LoVo (cell line): ENCODE measurements around the gene KCNMA1.
A peak's percentile ranks its signal among the peaks of the same experiment; 100 is the strongest.
"Not testable (repeated sequence)": the region's sequence is repeated elsewhere in the genome, so short reads cannot be mapped to it uniquely, and the experiment has no call there.

ENCODE experiments used
- DNase-seq: peaks from one replicate; pipeline ENCODE4 v3.0.0-alpha.2; 2016; ENCODE audit warnings: low spot score

Gene KCNMA1

GRCh38 chr10:77392236-77392721, 245.3 kb downstream of the KCNMA1 start:
- no peak for DNase-seq

DNA sequence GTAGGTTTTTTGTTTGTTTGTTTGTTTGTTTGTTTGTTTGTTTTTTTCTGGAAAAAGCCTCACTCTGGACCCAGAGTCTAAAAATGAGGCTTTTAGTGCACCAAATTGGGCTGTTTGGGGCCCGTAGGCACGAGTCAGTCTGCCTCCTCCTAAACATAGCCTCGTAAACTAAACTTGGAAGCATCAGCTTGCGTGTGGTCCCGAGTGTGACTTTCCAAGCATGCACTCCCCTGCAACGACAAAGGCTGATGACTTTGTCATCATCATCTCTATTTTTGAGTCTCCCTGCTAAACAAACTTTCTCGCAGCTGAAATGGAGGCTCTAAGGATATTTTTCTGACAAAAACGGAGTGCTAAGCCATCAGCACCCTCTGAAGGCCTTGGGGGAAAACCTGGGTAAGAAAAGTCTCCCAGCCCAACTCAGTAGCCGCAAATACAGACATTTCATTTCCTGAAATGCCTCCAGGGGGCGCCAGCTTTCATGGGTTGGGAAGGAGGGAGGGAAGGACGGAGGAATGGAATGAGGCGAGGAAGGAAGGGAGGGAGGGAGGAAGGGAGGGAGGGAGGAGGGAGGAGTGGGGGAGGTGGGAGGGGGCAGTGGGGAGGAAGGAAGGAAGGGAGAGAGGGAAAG, 245.9 kb downstream of the KCNMA1 start:
- peak; percentile 14 for DNase-seq

DNA sequence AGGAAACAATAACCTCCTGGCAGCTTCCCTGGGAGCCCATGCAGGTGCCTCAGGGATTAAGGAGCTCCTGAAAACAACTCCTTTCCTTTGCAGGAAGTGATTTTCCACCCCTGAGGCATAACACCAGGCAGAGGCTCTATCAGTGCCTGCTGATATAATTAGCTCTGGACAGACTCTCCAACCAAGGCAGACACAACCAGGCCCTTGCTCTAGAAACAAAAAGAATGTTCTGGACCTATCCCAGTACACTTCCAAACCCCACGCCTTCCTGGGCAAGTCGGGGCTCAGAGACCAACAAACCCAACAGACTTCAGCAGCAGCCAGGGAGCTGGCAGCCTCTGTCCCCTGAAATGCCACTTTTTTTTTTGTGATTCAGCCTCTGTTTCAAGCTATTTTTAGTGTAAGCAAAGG, 247.1 kb downstream of the KCNMA1 start:
- DNase-seq: no peak

DNA sequence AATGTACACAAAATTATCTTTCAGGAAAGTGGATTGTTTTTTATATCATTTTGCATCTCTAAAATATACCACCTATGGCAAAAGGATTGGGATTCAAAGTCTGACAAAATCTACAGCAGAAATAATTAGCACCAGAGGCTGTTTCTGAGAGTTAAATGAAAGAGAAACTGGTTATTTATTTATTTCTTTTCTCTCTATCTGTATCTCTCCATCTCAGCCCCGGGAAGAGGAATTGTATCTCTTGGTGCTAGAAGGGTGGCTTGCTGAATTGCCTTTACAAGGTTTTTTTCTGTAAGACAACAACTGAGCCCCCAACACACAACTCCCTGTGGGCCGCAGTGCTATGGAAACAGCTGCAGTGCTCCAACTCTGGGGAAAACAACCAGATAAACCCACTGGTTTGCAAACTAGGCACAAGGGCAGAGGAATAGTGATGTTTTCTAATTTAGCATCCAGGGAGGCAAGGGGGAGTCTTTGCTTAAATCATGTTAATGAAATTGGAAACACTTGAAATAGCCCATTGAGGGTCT, 249.0 kb downstream of the KCNMA1 start:
- no peak for DNase-seq

DNA sequence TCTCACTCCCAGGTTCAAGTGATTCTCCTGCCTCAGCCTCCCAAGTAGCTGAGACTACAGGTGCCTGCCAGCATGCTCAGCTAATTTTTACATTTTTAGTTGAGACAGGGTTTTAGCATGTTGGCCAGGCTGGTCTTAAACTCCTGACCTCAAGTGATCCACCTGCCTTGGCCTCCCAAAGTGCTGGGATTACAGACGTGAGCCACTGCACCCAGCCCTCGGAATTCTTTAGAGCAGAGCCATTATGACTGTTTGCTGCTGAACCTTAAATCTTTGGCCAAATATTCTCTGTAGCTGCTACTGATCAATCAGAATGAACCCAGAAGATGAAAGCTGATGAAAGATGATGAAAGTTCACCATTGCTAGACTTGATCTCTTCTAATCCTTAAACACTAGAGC, 249.9 kb downstream of the KCNMA1 start:
- not testable (repeated sequence) for DNase-seq

DNA sequence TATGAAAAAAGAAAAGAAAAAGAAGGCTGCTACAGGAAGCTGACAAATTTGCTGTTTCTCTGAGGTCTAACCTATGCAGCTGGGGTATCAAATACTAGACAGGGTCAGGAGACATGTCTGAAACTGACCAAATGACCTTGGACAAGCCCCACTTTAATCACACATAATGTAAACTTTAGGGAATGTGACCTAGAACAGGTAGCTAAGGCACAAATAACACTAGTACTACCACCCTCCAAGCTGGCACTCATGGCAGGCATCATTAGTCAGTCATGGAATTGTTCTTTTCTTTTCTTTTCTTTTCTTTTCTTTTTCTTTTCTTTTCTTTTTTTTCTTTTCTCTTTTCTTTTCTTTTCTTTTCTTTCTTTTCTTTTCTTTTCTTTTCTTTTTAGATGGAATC, 250.4 kb downstream of the KCNMA1 start:
- DNase-seq: no peak

GRCh38 chr10:77386838-77387237, 250.8 kb downstream of the KCNMA1 start:
- DNase-seq: no peak

GRCh38 chr10:77386365-77386764, 251.2 kb downstream of the KCNMA1 start:
- no peak for DNase-seq

DNA sequence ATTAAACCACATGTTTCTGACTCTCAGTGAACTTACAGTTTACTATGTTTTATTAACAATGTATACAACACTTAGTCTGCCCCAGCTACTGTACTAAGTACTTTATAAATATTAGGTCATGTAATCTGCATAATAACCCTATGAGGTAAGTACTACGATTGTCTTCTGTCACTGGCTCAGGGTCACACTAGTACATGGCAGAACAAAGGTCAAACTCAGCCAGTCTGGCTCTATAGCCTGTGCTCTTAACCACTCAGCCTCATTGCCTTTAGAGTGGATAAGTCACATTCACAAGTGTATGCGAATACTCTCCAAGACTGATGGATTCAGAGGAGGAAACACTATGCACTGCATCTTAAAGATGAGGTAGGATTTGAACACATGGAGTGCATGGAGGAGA, 252.3 kb downstream of the KCNMA1 start:
- no peak for DNase-seq

DNA sequence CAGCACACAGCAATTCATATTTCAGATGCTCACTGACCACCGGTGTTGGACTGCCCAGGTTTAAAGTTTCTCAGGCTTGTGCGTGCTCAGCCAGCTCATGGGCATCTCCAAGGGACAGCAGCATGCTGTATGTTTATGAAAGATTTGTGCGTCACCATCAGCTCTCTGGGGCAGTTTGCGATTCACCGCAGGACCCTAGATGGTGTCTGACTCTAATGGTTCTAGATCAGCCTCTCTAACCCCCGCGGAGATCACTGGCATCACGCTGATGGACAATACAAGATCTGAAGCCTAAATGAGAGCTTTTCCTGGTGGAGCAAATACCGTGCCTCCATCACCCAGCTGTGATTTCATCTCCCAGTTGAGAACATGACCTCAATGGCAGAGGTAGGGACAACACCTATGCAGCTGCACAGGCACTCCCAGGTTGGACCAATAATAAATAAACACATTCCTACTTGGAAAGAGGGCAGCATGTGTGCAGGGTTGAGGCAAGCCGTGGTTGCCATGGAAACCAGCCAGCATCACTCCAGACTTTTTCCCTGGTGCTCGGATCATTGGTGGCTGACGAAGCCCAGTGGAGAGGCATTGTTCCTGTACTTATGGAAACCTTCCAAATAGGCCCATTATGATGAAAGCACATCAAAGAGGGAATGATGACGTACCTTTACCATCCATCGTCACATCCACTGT, 253.6 kb downstream of the KCNMA1 start:
- DNase-seq: no peak

DNA sequence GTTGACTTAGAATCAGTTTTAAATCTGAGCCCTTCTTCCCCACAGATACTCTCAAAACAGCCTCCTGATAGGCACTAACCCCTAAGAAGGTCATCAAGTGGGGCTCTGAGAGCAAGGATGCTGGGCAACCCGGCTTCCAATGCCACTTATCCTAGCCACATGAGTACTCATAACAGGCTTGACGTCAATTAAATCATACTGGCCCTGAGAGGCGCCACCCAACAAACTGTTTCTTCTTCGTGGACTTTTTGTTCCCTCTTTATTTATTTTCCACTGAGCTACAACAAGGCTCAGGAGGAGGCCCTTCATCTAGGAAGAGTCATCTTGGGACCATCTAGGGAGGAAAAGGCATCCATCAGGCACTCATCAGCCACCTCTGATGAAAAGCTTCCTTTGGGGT, 255.9 kb downstream of the KCNMA1 start:
- DNase-seq: no peak

- no peak for DNase-seq
These were observed 256.9 kb downstream of the KCNMA1 start for GRCh38 chr10:77380723-77381122.

DNA sequence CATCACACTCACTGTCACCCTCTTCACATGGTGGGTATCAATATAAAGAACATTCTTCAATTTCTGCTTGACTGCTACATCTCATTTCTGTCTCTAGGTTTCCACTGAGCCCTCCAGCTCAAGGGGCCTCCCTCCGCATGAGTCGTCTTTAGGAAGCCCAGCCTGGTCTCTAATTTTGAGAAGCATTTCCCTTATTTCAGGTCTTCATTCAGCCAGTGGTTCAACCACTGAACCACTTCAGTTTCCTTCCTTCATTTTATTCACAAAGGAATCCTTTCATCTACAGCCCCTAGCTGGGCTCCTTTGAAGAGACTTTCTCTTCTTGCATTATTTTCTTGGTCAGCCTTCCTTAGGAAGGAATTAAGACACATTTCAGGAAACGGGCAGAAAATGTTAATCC, 257.4 kb downstream of the KCNMA1 start:
- no peak for DNase-seq

- no peak for DNase-seq
These were observed 258.9 kb downstream of the KCNMA1 start for GRCh38 chr10:77378366-77379349.

GRCh38 chr10:77377678-77378352, 259.8 kb downstream of the KCNMA1 start:
- no peak for DNase-seq

DNA sequence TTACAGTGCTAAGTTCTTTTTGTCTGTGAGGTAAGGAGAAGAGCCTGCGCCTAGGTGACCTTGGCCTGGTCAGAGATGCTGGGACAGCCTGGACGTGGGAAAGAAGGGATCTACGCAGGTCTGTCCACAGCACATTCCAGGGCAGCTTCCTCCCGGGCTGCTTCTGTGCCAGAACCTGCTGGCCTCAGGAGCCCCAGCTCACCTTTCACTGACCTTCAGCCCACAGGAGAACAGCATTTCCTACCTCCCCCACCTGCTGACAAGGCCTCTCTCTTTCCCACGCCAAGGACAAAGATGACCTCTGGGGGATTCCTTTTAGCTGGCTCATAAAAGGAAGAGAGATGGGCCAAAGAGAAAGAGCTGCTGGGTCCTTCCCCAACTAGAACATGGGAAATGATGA, 260.6 kb downstream of the KCNMA1 start:
- DNase-seq: no peak

DNA sequence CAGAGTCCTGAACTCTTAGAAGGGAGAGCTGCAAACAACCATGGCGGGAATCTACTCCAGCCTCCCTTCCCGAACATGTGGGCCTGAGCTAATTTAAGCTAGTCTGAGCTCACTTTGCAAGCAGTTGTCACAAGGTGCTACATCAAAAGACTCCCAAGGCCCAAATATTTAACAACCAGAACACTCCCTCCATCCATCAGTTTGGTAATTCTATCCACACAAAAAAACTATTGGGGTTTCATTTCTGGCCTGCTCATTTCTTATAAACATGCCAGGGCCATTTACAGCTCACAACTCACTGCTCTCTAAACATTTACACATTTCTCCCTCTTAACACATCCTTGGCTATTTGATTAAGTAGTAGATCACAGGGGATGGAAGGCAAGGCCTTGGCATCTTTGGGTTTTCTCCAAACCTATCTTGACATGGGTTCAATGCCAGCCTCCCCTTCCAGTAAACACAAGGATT, 263.4 kb downstream of the KCNMA1 start:
- no peak for DNase-seq

GRCh38 chr10:77371848-77372799, 265.5 kb downstream of the KCNMA1 start:
- no peak for DNase-seq

DNA sequence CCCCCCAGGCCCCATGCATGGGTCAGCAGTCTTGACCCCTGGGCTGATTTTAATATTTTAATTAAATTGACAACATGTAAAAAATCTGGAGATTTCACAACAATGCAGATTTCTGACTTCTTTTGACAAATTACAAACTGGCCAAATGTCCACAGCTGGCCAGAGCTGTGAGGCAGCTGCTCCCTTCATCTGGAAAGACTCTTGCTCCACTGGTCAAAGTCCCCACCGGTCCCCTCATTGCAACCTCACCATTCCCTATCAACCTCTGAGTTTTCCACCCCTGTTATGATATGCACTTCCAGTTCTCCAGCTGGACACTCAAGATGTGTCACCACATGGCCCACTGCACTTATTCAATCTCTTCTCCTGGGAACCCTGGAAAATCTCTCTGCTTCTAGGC, 266.2 kb downstream of the KCNMA1 start:
- no peak for DNase-seq

- no peak for DNase-seq
These were observed 269.6 kb downstream of the KCNMA1 start for GRCh38 chr10:77368006-77368405.
